Measurements from ENCODE around the gene SHF. TPM values are rescaled to one million over a fixed set of nuclear protein-coding genes. Genes with fewer than 3 reads are reported as not detected.

Gene SHF
- total and polyA plus RNA-seq, 2 experiments from 2014 or later, result 0.32 to 0.93 TPM

DNA sequence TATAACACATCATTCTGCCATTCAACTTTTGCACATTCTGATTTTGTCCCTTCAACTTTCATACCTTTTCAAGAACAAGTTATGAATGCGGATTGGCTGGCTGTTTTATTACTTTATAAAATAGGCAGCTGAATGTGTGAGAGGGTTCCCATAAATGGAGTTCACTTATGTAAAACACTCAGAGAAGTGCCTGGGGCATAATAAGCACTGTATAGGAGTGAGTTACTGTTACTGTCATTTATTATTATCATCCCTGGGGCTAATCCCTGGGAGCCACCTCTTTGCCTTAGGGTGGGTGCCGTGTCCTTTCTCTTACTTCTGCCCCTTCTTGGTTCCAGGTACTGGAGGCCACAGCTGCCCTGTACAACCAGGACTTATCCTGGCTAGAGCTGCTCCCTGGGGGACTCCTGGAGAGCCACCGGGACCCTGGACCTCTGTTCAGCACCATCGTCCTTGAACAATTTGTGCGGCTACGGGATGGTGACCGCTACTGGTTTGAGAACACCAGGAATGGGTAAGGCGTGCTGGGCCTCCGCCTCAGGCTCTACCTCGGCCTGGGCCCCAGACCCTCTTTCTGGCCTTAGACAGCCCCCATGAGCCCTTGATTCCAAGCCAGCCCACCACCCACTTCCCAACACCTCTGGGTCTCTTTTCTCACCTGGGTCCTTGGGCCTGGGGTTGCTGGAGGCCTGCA is 47.1 kb downstream of the SHF start:
- Histone ChIP-seq H3F3A (ENCODE audit: insufficient read depth) (no peaks in the 10 kb centered on the region), H3K27me3 (replicated peaks; ENCODE audit: insufficient read depth) (no peaks in the 10 kb centered on the region), H4K20me1 (ENCODE audit: insufficient read depth) (no peaks in the 10 kb centered on the region), H3K4me2 (ENCODE audit: unreplicated experiment) (no peak overlapping the region), H3K9me2 (ENCODE audit: insufficient read depth) (no peaks in the 10 kb centered on the region), H3K79me2 (ENCODE audit: insufficient read depth) (no peaks in the 10 kb centered on the region), H3K9me3 (ENCODE audit: low read depth) (no peaks in the 10 kb centered on the region), H3K4me1 (ENCODE audit: insufficient read depth) (no peaks in the 10 kb centered on the region), H3K9ac (no peak overlapping the region), H3K4me3 (no peak overlapping the region), H3K36me3 (ENCODE audit: low read depth) (no peaks in the 10 kb centered on the region), H2AFZ (no peak overlapping the region), H3K27ac (no peak overlapping the region)
- WGBS, 2 experiments (ENCODE audit: low coverage in 1 of 2, low lambda C conversion rate in 2 of 2, missing lambda C conversion rate in 2 of 2), result 91 to 93% methylated on average over 10 of the region's 10 CpGs
- in situ Hi-C loops (cut with MboI), result no loop called here
- TF ChIP-seq EZH2phosphoT487 (IDR thresholded peaks at IDR 0.05; ENCODE audit: insufficient read depth, low read depth) (no peak), EZH2 (IDR thresholded peaks at IDR 0.05; ENCODE audit: insufficient read depth, poor library complexity, severe bottlenecking) (no peak)
- DNase-seq, result no peak

DNA sequence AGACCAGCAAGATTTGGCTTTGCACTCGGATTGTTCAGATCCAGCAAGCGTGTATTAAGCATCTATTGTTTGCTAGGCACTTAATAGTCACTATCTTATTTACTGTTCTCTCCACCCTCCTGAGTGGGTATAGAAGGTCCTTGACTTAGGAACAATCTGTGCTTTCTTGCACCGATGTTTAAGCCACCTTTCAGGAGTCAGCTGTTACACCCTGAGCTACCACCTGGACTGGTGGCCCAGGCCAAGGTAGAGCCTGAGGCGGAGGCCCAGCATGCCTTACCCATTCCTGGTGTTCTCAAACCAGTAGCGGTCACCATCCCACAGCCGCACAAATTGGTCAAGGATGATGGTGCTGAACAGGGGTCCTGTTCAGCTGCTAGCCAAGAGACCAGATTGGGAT is 48.0 kb downstream of the SHF start:
- 90 to 94% methylated on average over 6 of the region's 6 CpGs for WGBS, 2 experiments (ENCODE audit: low coverage in 1 of 2, low lambda C conversion rate in 2 of 2, missing lambda C conversion rate in 2 of 2)
- H3F3A ChIP-seq (ENCODE audit: insufficient read depth), result no peaks in the 10 kb centered on the region
- no peaks in the 10 kb centered on the region for H3K9me3 ChIP-seq (ENCODE audit: low read depth)
- no peaks in the 10 kb centered on the region for H3K27me3 ChIP-seq (replicated peaks; ENCODE audit: insufficient read depth)
- H3K9ac ChIP-seq, result no peak overlapping the region
- H3K4me1 ChIP-seq (ENCODE audit: insufficient read depth), result no peaks in the 10 kb centered on the region
- DNase-seq, result no peak
- H2AFZ ChIP-seq, result no peak overlapping the region
- no peaks in the 10 kb centered on the region for H4K20me1 ChIP-seq (ENCODE audit: insufficient read depth)
- H3K9me2 ChIP-seq (ENCODE audit: insufficient read depth), result no peaks in the 10 kb centered on the region
- in situ Hi-C loops (cut with MboI), result no loop called here
- no peak for TF ChIP-seq EZH2phosphoT487 (IDR thresholded peaks at IDR 0.05; ENCODE audit: insufficient read depth, low read depth)
- TF ChIP-seq EZH2 (IDR thresholded peaks at IDR 0.05; ENCODE audit: insufficient read depth, poor library complexity, severe bottlenecking), result no peak
- H3K79me2 ChIP-seq (ENCODE audit: insufficient read depth), result no peaks in the 10 kb centered on the region
- H3K36me3 ChIP-seq (ENCODE audit: low read depth), result no peaks in the 10 kb centered on the region
- no peak overlapping the region for H3K4me2 ChIP-seq (ENCODE audit: unreplicated experiment)
- no peak overlapping the region for H3K27ac ChIP-seq
- H3K4me3 ChIP-seq, result no peak overlapping the region

DNA sequence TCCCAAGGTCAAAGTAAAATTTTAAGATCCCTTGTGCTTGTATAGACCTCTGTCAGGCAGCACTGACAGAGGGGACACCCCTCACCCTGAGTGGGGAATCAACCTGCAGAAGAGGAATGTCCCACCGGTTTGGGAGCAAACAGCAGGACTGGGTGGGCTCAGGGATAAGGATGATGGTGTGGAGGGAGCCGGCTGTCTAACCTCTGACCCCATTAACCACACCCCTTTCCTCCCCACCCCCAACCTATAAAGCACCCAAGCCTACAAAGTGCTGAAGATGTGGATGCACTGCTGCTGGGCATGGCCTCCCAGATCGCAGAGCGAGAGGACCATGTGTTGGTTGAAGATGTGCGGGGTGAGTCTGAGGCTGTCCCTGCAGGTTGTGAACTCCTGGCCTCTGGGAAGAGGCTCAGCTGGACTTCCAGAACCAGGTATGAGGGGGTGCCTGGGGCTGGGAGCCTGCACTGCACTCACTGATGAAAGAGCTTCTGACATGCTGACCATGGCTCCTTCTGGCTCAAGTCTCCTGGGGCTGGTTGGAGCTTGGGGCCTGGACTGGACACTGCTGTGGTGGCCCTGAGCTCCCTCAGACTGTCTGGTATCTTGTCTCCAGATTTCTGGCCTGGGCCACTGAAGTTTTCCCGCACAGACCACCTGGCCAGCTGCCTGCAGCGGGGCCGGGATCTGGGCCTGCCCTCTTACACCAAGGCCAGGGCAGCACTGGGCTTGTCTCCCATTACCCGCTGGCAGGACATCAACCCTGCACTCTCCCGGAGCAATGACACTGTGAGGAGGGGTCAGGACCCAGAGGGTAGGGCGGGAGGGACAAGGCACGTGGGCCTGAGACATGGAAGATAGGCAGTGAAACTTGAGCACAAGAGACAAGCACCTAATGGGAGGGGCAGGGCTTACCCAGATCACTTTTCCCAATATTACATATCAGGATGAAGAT is 48.7 kb downstream of the SHF start:
- Histone ChIP-seq H3K4me2 (ENCODE audit: unreplicated experiment) (no peak overlapping the region), H3K27me3 (replicated peaks; ENCODE audit: insufficient read depth) (no peaks in the 10 kb centered on the region), H3K4me3 (no peak overlapping the region), H3K9me2 (ENCODE audit: insufficient read depth) (no peaks in the 10 kb centered on the region), H2AFZ (no peak overlapping the region), H3K36me3 (ENCODE audit: low read depth) (no peaks in the 10 kb centered on the region), H3F3A (ENCODE audit: insufficient read depth) (no peaks in the 10 kb centered on the region), H3K9me3 (ENCODE audit: low read depth) (no peaks in the 10 kb centered on the region), H3K9ac (no peak overlapping the region), H4K20me1 (ENCODE audit: insufficient read depth) (no peaks in the 10 kb centered on the region), H3K4me1 (ENCODE audit: insufficient read depth) (no peaks in the 10 kb centered on the region), H3K79me2 (ENCODE audit: insufficient read depth) (no peaks in the 10 kb centered on the region), H3K27ac (no peak overlapping the region)
- WGBS, 2 experiments (ENCODE audit: low coverage in 1 of 2, low lambda C conversion rate in 2 of 2, missing lambda C conversion rate in 2 of 2), result 76 to 80% methylated on average over 11 to 12 of the region's 12 CpGs
- in situ Hi-C loops (cut with MboI), result no loop called here
- TF ChIP-seq EZH2 (IDR thresholded peaks at IDR 0.05; ENCODE audit: insufficient read depth, poor library complexity, severe bottlenecking) (no peak), EZH2phosphoT487 (IDR thresholded peaks at IDR 0.05; ENCODE audit: insufficient read depth, low read depth) (no peak)
- no peak for DNase-seq

DNA sequence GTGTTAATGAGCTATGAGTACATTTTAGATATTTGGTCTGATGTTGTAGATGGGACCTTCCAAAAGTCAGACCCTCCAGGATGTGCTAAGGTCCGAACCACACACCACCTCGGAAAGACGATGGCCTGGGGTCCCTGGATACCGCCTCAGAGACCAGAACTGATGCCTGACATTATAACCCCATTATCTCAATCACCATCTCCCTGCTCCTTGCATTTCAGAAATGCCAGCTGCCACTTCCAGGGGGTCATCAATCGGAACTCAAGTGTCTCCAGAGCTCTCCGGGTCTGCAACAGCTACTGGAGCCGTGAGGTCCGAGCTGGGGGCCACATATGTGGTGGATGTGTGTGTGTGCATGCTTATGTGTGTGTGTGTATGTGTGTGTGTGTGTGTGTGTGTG is 50.1 kb downstream of the SHF start:
- no peaks in the 10 kb centered on the region for H3K9me3 ChIP-seq (ENCODE audit: low read depth)
- no peaks in the 10 kb centered on the region for H3K79me2 ChIP-seq (ENCODE audit: insufficient read depth)
- DNase-seq, result no peak
- no peak overlapping the region for H2AFZ ChIP-seq
- no peaks in the 10 kb centered on the region for H3K27me3 ChIP-seq (replicated peaks; ENCODE audit: insufficient read depth)
- TF ChIP-seq EZH2 (IDR thresholded peaks at IDR 0.05; ENCODE audit: insufficient read depth, poor library complexity, severe bottlenecking) (no peak), EZH2phosphoT487 (IDR thresholded peaks at IDR 0.05; ENCODE audit: insufficient read depth, low read depth) (no peak)
- H3F3A ChIP-seq (ENCODE audit: insufficient read depth), result no peaks in the 10 kb centered on the region
- in situ Hi-C loops (cut with MboI), result no loop called here
- H4K20me1 ChIP-seq (ENCODE audit: insufficient read depth), result no peaks in the 10 kb centered on the region
- no peak overlapping the region for H3K4me2 ChIP-seq (ENCODE audit: unreplicated experiment)
- no peak overlapping the region for H3K27ac ChIP-seq
- no peaks in the 10 kb centered on the region for H3K9me2 ChIP-seq (ENCODE audit: insufficient read depth)
- no peak overlapping the region for H3K9ac ChIP-seq
- 62 to 63% methylated on average over 8 of the region's 8 CpGs for WGBS, 2 experiments (ENCODE audit: low coverage in 1 of 2, low lambda C conversion rate in 2 of 2, missing lambda C conversion rate in 2 of 2)
- H3K4me1 ChIP-seq (ENCODE audit: insufficient read depth), result no peaks in the 10 kb centered on the region
- no peaks in the 10 kb centered on the region for H3K36me3 ChIP-seq (ENCODE audit: low read depth)
- no peak overlapping the region for H3K4me3 ChIP-seq
